GM18526 (cell line): ENCODE data around the gene APOE.

ENCODE experiments used
- POLR2A ChIP-seq: IDR thresholded peaks from 3 replicates; pipeline ENCODE4 v1.6.1; 2011; ENCODE audit not compliant: insufficient read length; ENCODE audit errors: extremely low read depth

Gene APOE

DNA sequence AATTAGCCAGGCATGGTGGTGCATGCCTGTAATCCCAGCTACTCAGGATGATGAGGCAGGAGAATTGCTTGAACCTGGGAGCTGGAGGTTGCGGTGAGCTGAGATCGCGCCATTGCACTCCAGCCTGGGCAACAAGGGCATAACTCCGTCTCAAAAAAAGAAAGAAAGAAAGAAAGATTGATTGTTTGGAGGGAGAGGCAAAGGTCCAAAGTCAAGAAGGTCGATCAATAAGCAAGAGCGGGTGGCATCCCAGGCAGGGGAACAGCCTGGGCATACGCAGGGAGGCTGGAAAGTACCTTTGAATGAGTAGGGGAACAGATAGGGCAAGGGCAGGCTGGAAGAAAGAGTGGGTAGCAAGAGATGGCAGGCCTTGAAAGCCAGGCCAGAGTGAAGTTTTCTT lies 24.5 kb downstream of the APOE start:
- no peak for TF ChIP-seq POLR2A

GRCh38 chr19:44931541-44931940 lies 25.9 kb downstream of the APOE start:
- TF ChIP-seq POLR2A: no peak

DNA sequence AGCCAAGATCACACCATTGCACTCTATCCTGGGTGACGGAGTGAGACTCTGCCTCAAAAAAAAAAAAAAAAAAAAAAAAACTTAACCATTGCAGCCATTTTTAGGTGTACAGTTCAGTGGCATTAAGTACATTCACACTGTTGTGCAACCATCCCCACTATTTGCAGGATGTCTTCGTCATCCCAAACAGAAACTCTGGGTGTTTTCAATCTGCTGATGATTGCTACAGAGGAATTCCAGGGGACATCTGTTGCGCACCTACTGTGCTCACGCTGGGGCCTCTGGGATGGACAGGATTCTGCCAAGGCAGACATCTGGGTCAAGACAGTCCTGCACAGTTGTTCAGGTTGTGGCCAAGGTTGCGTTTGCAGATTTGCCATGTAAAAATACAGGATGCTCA lies 34.1 kb downstream of the APOE start:
- TF ChIP-seq POLR2A: no peak

DNA sequence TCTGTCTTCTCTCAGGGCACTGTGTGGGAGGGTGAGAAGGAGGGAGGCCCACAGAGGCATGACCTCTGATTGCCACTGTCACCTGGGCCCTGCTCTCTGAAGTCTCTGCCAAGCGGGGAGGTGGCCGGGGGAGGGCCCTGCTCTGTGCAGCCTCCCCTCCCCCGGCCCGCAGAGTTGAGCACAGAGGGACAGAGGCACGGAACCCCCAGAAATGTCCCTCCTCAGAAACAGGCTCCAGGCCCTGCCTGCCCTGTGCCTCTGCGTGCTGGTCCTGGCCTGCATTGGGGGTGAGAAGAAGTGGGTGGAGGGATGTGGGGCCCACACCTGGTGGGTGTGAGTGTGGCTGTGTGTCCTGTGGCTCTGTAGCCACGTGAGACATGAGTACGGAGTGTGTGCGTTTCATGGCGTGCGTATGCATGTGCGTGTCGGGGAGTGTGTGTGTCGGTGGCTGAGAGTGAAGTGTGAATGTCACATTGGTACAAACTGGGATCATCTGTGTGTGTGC lies 36.5 kb downstream of the APOE start, which contains the start of gene APOC4:
APOC4 (plus strand) TSS at position 171 of the 505 bp plus-strand sequence; CDS start at position 212, 41 bp downstream.
- TF ChIP-seq POLR2A: no peak

GRCh38 chr19:44943801-44944249 lies 38.2 kb downstream of the APOE start:
- no peak for TF ChIP-seq POLR2A

GRCh38 chr19:44947041-44947581 lies 41.5 kb downstream of the APOE start:
- TF ChIP-seq POLR2A: no peak

DNA sequence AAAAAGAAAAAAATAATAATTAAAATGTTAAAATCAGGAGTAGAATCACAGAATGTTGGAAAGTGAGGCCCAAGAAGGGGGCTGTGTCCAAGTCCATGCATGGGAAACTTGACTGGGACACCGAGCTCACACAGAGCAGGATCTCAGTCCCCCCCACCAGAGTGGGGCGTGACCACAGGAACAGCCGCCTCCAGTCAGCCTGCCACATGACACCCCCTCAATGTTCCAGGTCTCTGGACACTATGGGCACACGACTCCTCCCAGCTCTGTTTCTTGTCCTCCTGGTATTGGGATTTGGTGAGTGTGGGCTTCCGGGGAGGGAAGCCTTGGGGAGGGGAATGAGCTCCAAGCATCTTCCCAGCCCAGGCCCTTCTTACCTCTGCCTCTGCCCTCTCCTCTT lies 42.6 kb downstream of the APOE start:
- TF ChIP-seq POLR2A: no peak

GRCh38 chr19:44948763-44949374 lies 43.3 kb downstream of the APOE start:
- no peak for TF ChIP-seq POLR2A

DNA sequence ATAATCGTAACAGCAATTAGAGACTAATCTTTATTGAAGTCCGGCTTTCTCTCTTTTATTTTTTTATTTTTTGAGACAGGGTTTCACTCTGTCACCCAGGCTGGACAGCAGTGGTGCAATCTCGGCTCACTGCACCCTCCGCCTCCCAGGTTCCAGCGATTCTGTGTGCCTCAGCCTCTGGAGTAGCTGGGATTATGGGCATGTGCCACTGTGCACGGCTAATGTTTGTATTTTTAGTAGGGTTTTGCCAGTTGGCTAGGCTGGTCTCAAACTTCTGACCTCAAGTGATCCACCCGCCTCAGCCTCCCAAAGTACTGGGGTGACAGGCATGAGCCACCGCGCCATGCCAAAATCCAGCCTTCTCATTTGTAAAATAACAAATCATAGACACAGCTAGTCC lies 44.0 kb downstream of the APOE start:
- TF ChIP-seq POLR2A: no peak

GRCh38 chr19:44951179-44952159 lies 45.9 kb downstream of the APOE start:
- TF ChIP-seq POLR2A: no peak

DNA sequence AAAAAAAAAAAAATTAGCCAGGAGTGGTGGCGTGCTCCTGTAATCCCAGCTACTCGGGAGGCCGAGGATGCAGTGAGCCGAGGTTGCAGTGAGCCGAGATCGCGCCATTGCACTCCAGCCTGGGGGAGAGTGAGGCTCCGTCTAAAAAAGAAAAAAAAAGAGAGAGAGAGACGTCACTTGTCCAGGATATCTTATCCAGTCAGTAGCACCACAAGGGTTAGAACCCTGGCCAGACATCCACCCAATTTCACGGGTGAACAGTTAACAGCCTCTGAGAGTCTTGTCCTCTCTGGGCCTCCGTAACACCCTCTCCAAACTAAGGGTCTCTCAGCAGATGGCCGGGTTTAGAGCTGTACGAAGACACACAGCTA lies 48.7 kb downstream of the APOE start:
- TF ChIP-seq POLR2A: no peak

GRCh38 chr19:44954649-44955504 lies 49.3 kb downstream of the APOE start, which contains the start of gene CLPTM1:
TSS of gene CLPTM1 (plus strand) at chr19:44955380. CDS start at chr19:44955396, 16 bp downstream.
- peak; percentile 87 for TF ChIP-seq POLR2A

DNA sequence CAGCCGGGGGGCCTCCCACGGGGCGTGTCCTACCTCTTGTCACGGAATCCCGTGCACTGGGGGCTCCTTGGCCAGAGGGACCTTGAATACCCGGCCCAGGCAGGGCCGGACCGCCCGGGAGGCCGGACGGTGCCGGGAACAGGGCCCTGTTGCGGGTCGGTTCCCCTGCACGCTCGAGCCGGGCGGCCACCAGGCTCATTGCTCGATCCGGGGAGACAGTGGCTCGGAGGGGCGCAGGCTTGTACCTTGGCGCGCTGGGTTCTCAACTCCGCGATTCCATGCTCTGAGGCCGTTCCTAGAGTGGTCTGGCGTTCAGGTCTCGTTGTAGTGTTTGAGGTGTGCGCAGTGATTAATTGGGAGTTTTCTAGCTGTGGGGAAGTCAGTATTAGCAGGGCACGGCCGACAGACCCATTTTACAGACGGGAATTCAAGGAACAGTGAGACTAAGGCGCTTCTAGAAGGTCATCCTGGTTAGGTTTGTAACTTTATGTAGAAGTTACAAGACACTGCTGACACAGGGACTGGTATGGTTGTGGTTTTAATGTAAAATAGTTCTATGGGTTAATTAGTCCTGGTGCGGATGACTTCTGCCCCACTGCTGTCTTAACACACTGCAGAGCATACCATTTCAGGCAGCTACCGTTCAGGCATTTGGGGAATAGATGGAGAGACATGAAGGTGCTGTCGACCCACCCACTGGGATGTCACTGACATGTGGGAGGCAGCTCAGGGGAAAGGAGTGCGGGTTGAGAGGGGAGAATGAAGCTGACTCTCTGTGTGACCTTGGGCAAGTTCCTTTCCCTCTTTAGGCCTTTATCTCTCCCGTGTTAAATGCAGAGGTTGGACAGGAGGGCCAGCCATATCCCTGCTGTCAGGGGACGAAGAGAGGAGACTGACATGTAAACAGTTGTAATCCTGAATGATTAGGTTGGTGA lies 50.2 kb downstream of the APOE start:
- TF ChIP-seq POLR2A: no peak

GRCh38 chr19:44957526-44957925 lies 51.9 kb downstream of the APOE start:
- no peak for TF ChIP-seq POLR2A
